Vagina (tissue), 2 donors: Measurements from ENCODE around the gene PNLIPRP2. TPM values are rescaled to one million over a fixed set of nuclear protein-coding genes. Genes with fewer than 3 reads are reported as not detected.

Experiments used
- DNase-seq, 2 donors: peaks; one replicate each; pipeline ENCODE4 v3.0.0-alpha.2; 2017; ENCODE audit errors: extremely low spot score in 2 of 2
- H3K27ac ChIP-seq: fragments of 200-600 bp; sonication (generic); one replicate; pipeline ENCODE4 v1.5.1; 2019
- H3K27me3 ChIP-seq: fragments of 200-600 bp; sonication (generic); one replicate; pipeline ENCODE4 v1.5.1; 2019
- H3K36me3 ChIP-seq, 2 donors: fragments of 200-600 bp; sonication (generic); one replicate each; pipeline ENCODE4 v1.5.1; 2017 to 2019
- H3K4me1 ChIP-seq: fragments of 200-600 bp; sonication (generic); one replicate; pipeline ENCODE4 v1.5.1; 2019
- H3K4me3 ChIP-seq, 2 donors: fragments of 200-600 bp; sonication (generic); 1 replicate in 1 of 2; 2 replicates in 1 of 2; pipeline ENCODE4 v1.5.1; 2016 to 2019
- H3K9me3 ChIP-seq: fragments of 200-600 bp; sonication (generic); one replicate; pipeline ENCODE4 v1.5.1; 2019
- POLR2A ChIP-seq, 2 donors: fragments of 450-650 bp; IDR thresholded peaks; one replicate each; pipeline ENCODE4 v1.6.1; 2017; ENCODE audit warnings: antibody characterized with exemption in 2 of 2, mild to moderate bottlenecking in 2 of 2, moderate library complexity in 2 of 2
- POLR2AphosphoS5 ChIP-seq, 2 donors: sonication (generic); formaldehyde crosslinking; IDR thresholded peaks; one replicate each; pipeline ENCODE4 v1.9.0; 2017; ENCODE audit warnings: antibody characterized with exemption in 2 of 2, mild to moderate bottlenecking in 2 of 2, low read depth in 1 of 2; ENCODE audit not compliant: insufficient read depth in 1 of 2
- intact Hi-C: fragments of 100-400 bp; cut with DNase I; formaldehyde crosslinking; loops from one replicate; pipeline ENCODE4 v1.15.1; 2023
- total RNA-seq: library from RNA; depleted of rRNA; stranded (reverse); fragments of >200 nt; gene quantifications from one replicate; pipeline ENCODE4 v1.2.3, GENCODE V29; 2016
- TF ChIP-seq, protein P1 (sequence below), 3 experiments: fragments of 450-650 bp in 2 of 3; fragments of 200-600 bp in 1 of 3; sonication (generic) in 1 of 3; IDR thresholded peaks; one replicate each; pipeline ENCODE4 v1.5.1; 2017 to 2019; ENCODE audit warnings: antibody characterized with exemption in 3 of 3, mild to moderate bottlenecking in 2 of 3, moderate library complexity in 2 of 3

Gene PNLIPRP2
- total RNA-seq, 1 donor from 2014 or later: not detected

GRCh38 chr10:116689744-116690143 lies 69.0 kb downstream of the PNLIPRP2 start:
- no peak overlapping the region for H3K4me3 ChIP-seq
- TF ChIP-seq POLR2A (IDR thresholded peaks at IDR 0.05) (no peak), POLR2AphosphoS5 (IDR thresholded peaks at IDR 0.05; ENCODE audit: insufficient read depth in 1 of 2, low read depth in 1 of 2) (no peak)
- TF ChIP-seq, protein P1, sequence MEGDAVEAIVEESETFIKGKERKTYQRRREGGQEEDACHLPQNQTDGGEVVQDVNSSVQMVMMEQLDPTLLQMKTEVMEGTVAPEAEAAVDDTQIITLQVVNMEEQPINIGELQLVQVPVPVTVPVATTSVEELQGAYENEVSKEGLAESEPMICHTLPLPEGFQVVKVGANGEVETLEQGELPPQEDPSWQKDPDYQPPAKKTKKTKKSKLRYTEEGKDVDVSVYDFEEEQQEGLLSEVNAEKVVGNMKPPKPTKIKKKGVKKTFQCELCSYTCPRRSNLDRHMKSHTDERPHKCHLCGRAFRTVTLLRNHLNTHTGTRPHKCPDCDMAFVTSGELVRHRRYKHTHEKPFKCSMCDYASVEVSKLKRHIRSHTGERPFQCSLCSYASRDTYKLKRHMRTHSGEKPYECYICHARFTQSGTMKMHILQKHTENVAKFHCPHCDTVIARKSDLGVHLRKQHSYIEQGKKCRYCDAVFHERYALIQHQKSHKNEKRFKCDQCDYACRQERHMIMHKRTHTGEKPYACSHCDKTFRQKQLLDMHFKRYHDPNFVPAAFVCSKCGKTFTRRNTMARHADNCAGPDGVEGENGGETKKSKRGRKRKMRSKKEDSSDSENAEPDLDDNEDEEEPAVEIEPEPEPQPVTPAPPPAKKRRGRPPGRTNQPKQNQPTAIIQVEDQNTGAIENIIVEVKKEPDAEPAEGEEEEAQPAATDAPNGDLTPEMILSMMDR (IDR thresholded peaks at IDR 0.05): no peak
- no peaks in the 10 kb centered on the region for H3K27me3 ChIP-seq
- DNase-seq: no peak
- peaks cover 21% of the 10 kb centered on the region for H3K4me1 ChIP-seq
- intact Hi-C loops: no loop called here
- H3K36me3 ChIP-seq: no peaks in the 10 kb centered on the region
- no peaks in the 10 kb centered on the region for H3K9me3 ChIP-seq
- no peak overlapping the region for H3K27ac ChIP-seq

DNA sequence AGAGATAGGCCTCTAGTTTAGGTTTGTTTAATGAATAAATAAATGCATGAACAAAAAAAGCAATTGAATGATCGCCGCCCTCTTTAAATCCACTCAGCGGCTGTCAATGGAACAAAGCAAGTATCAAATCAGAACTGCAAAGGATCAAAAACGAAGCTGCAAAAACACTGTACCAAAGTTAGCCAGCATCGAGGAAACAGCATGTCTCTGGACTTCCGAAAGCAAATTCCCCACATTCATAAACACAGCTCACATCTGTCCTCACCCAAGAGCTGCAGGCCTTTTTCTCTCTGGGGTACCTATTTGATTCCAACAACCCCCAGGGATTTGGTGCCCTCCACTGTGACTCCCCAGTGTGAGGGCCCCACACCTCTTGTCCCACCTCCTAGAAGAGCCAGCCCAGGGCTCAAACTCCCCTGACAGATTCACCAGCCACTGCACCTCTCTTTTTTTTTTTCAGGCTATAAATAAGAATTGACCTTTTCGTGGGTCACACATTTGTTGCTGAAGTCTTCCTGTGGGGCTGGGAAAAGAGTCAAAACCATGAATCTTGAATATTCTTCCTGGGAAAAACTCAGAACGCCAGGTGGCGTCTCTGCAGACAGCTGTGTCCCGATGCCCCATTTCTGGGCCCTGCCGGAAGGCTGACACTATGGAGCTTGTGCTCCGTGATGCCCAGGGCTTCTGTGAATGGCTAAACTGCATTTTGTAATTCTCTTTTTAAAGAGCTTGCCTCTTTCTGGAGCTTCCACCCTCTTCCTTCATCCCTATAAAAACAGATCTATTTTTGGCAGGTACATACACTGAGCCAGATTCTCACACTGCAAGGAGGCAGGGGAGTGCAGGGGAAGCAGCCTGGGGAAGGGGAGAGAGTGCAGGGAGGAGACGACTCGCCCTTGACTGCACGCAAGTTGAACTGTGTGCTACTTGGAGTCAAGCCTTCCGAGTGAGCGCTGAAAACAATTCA lies 69.9 kb downstream of the PNLIPRP2 start:
- Histone ChIP-seq H3K4me1 (peaks cover 21% of the 10 kb centered on the region), H3K9me3 (no peaks in the 10 kb centered on the region), H3K36me3 (no peaks in the 10 kb centered on the region), H3K27ac (no peak overlapping the region), H3K4me3 (no peak overlapping the region), H3K27me3 (no peaks in the 10 kb centered on the region)
- no peak for DNase-seq
- intact Hi-C loops: no loop called here
- TF ChIP-seq, protein P1 (IDR thresholded peaks at IDR 0.05): peak in 1 of 3 experiments; percentile 11
- TF ChIP-seq POLR2A (IDR thresholded peaks at IDR 0.05): no peak

DNA sequence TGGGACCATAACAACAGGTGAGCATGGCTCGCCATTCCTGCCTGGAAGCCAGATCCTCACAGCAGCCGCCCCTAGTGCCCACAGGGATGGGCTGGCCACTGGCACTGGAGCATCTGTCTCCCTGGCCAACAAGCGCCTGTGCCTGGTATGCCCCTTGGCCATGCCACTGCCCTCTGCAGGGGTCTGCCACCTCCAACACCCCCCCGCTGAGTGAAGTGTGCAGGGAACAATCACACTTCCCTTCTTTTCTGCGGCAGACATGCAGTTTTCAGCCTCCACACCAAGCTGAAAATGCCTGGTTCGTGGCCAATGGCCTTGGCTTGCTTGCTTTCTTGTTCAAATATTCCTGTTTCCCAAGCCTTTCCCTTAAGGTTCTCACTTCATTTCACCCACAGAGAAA lies 70.9 kb downstream of the PNLIPRP2 start:
- no peak for DNase-seq
- Histone ChIP-seq H3K36me3 (no peaks in the 10 kb centered on the region), H3K27ac (no peak overlapping the region), H3K27me3 (no peaks in the 10 kb centered on the region), H3K4me3 (no peak overlapping the region), H3K4me1 (peaks cover 21% of the 10 kb centered on the region), H3K9me3 (no peaks in the 10 kb centered on the region)
- intact Hi-C loops: no loop called here
- TF ChIP-seq POLR2AphosphoS5 (IDR thresholded peaks at IDR 0.05; ENCODE audit: insufficient read depth in 1 of 2, low read depth in 1 of 2) (no peak), POLR2A (IDR thresholded peaks at IDR 0.05) (no peak)
- TF ChIP-seq, protein P1 (IDR thresholded peaks at IDR 0.05): no peak

DNA sequence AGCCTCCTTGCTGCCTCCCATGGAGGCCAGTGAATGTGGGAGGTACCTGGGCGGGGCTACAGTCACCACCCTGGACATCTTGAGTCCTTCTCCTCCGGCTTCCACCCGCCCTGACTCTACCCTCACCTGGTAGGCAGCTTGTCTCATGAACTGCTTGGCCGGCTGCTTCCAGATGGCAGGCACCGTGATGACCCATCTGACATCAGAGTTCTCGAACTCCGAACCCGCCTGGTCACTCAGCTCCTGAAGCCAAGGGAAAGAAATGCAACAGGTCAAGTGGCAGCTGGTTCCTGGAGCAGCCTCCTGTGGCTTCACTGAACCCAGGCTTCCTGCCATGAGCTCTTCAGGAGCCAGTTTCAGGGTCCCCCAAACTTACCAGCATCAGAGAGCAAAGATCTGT lies 71.5 kb downstream of the PNLIPRP2 start:
- no peaks in the 10 kb centered on the region for H3K27me3 ChIP-seq
- peaks cover 21% of the 10 kb centered on the region for H3K4me1 ChIP-seq
- H3K4me3 ChIP-seq: no peak overlapping the region
- no peak overlapping the region for H3K27ac ChIP-seq
- no peak for DNase-seq
- intact Hi-C loops: no loop called here
- H3K36me3 ChIP-seq: no peaks in the 10 kb centered on the region
- no peaks in the 10 kb centered on the region for H3K9me3 ChIP-seq
- TF ChIP-seq, protein P1 (IDR thresholded peaks at IDR 0.05): no peak
- TF ChIP-seq POLR2A (IDR thresholded peaks at IDR 0.05) (no peak), POLR2AphosphoS5 (IDR thresholded peaks at IDR 0.05; ENCODE audit: insufficient read depth in 1 of 2, low read depth in 1 of 2) (no peak)
